Left lung (tissue), 10 donors: ENCODE results near the gene SHISA7. TPM values are rescaled to one million over a fixed set of nuclear protein-coding genes. Genes with fewer than 3 reads are reported as not detected.
A peak's percentile ranks its signal among the peaks of the same experiment; 100 is the strongest.

Experiments used
- ATAC-seq: fragments of 200-7000 bp; cut with Tn5 transposase; one replicate; pipeline ENCODE4 v1.9.1; 2020; ENCODE audit warnings: moderate library complexity
- DNase-seq, 4 donors: peaks; one replicate each; pipeline ENCODE4 v3.0.0-alpha.2; 2013 to 2020
- H3K27ac ChIP-seq, 2 donors: fragments of 200-600 bp; sonication (generic) in 1 of 2; one replicate each; pipeline versions ENCODE4 v1.5.0 to v1.8.0; 2020 to 2021
- H3K27me3 ChIP-seq, 2 donors: fragments of 200-600 bp; sonication (generic) in 1 of 2; one replicate each; pipeline versions ENCODE4 v1.5.0 to v1.8.0; 2020 to 2021
- H3K36me3 ChIP-seq, 2 donors: fragments of 200-600 bp; sonication (generic) in 1 of 2; one replicate each; pipeline versions ENCODE4 v1.5.0 to v1.8.0; 2020 to 2021
- H3K4me1 ChIP-seq, 2 donors: fragments of 200-600 bp; one replicate each; pipeline ENCODE4 v1.8.0; 2021
- H3K4me3 ChIP-seq, 2 donors: fragments of 200-600 bp; sonication (generic) in 1 of 2; one replicate each; pipeline versions ENCODE4 v1.5.0 to v1.8.0; 2020 to 2021; ENCODE audit warnings: mild to moderate bottlenecking in 1 of 2
- H3K9me3 ChIP-seq, 2 donors: fragments of 200-600 bp; sonication (generic) in 1 of 2; one replicate each; pipeline versions ENCODE4 v1.5.0 to v1.8.0; 2020 to 2021
- CTCF ChIP-seq, 2 donors: fragments of 200-600 bp; sonication (generic) in 1 of 2; IDR thresholded peaks; one replicate each; pipeline versions ENCODE4 v1.5.0 to v1.8.0; 2021; ENCODE audit warnings: antibody characterized with exemption in 2 of 2
- intact Hi-C, 2 donors: fragments of 100-400 bp; cut with DNase I; formaldehyde crosslinking; loops; one replicate each; pipeline versions ENCODE4 v1.11.2 to v1.14.2; 2022
- polyA plus RNA-seq, 6 donors: library from polyadenylated mRNA; unstranded; fragments of 120-200 nt; gene quantifications; one replicate each; pipeline ENCODE4 v1.2.1, GENCODE V29; 2013; ENCODE audit not compliant: insufficient read length in 6 of 6
- total RNA-seq, 2 donors: library from RNA; stranded (reverse); fragmentation: NEBNext Ultra II Directional; extraction: Animal tissue kit (Norgen Biotek cat#: 25700); gene quantifications; one replicate each; pipeline ENCODE4 v1.2.1, GENCODE V29; 2021
- donor health status: DM: no; HTN: yes; CAD: no.
- donor health status: DM: no; HTN: no; CAD: no.

SHISA7 gene
- total and polyA plus RNA-seq, 8 donors: 0.11 to 0.23 (median 0.20) TPM; not detected in 2

- peaks cover 0 to 28% of the 10 kb centered on the region in 2 donors for H3K36me3 ChIP-seq
- no peak overlapping the region for H3K4me3 ChIP-seq
- peaks cover 16 to 30% of the 10 kb centered on the region in 2 donors for H3K4me1 ChIP-seq
- H3K9me3 ChIP-seq: no peaks in the 10 kb centered on the region
- DNase-seq (peak in 1 of 4 donors; percentile 79), ATAC-seq (no peak)
- peaks cover 0 to 44% of the 10 kb centered on the region in 2 donors for H3K27me3 ChIP-seq
- intact Hi-C loops: no loop called here
- no peak for TF ChIP-seq CTCF (IDR thresholded peaks at IDR 0.05)
- peak overlapping the region; percentile 34 to 90 for H3K27ac ChIP-seq
Measured at GRCh38 chr19:55486043-55486970, 43.2 kb upstream of the SHISA7 start.

- peaks cover 16 to 30% of the 10 kb centered on the region in 2 donors for H3K4me1 ChIP-seq
- no peak for ATAC-seq
Measured at GRCh38 chr19:55485439-55486011, 42.4 kb upstream of the SHISA7 start.

GRCh38 chr19:55484593-55485438 is 41.7 kb upstream of the SHISA7 start, which contains the start of gene NAT14:
NAT14 (plus strand) TSS chr19:55485188; CDS start chr19:55485709, 521 bp downstream.
- peak in 3 of 4 donors; percentile 81 to 85 (median 82) for DNase-seq
- H3K36me3 ChIP-seq: peaks cover 0 to 36% of the 10 kb centered on the region in 2 donors
- peaks cover 0 to 29% of the 10 kb centered on the region in 2 donors for H3K27me3 ChIP-seq
- peaks cover 16 to 30% of the 10 kb centered on the region in 2 donors for H3K4me1 ChIP-seq
- intact Hi-C loops: no loop called here
- TF ChIP-seq CTCF (IDR thresholded peaks at IDR 0.05): no peak
- peak within 1 kb of the TSS; percentile 34 to 51 for H3K4me3 ChIP-seq
- H3K27ac ChIP-seq: peak within 1 kb of the TSS; percentile 70 to 90
- no peaks in the 10 kb centered on the region for H3K9me3 ChIP-seq
- ATAC-seq: peak; percentile 42

More at GRCh38 chr19:55485439-55486011, 42.4 kb upstream of the SHISA7 start:
- intact Hi-C loops: no loop called here
- H3K36me3 ChIP-seq: peaks cover 0 to 36% of the 10 kb centered on the region in 2 donors
- TF ChIP-seq CTCF (IDR thresholded peaks at IDR 0.05): no peak
- peak in 1 of 4 donors; percentile 73 for DNase-seq
- H3K4me3 ChIP-seq: peak overlapping the region; percentile 34 to 51
- H3K27me3 ChIP-seq: peaks cover 0 to 36% of the 10 kb centered on the region in 2 donors
- H3K9me3 ChIP-seq: no peaks in the 10 kb centered on the region
- peak overlapping the region; percentile 70 to 90 for H3K27ac ChIP-seq

- Histone ChIP-seq H3K4me3 (peak overlapping the region in 1 of 2 donors; percentile 51), H3K9me3 (no peaks in the 10 kb centered on the region), H3K27ac (no peak overlapping the region), H3K36me3 (peaks cover 0 to 36% of the 10 kb centered on the region in 2 donors), H3K27me3 (peaks cover 0 to 20% of the 10 kb centered on the region in 2 donors), H3K4me1 (peaks cover 16 to 30% of the 10 kb centered on the region in 2 donors)
- no peak for TF ChIP-seq CTCF (IDR thresholded peaks at IDR 0.05)
- intact Hi-C loops: no loop called here
- DNase-seq (peak in 1 of 4 donors; percentile 72), ATAC-seq (no peak)
Measured at GRCh38 chr19:55483706-55484592, 40.8 kb upstream of the SHISA7 start.
